Peyer's patch (tissue), 4 donors: ENCODE measurements around the gene MLX. TPM values are rescaled to one million over a fixed set of nuclear protein-coding genes. Genes with fewer than 3 reads are reported as not detected.
A peak's percentile ranks its signal among the peaks of the same experiment; 100 is the strongest.
"Not testable (repeated sequence)": the region's sequence is repeated elsewhere in the genome, so short reads cannot be mapped to it uniquely, and the experiment has no call there.

Experiments
- DNase-seq, 3 donors: peaks; one replicate each; pipeline ENCODE4 v3.0.0-alpha.2; 2017 to 2019
- H3K27ac ChIP-seq, 4 donors: fragments of 200-600 bp; sonication (generic); one replicate each; pipeline ENCODE4 v1.5.1; 2016 to 2019
- H3K27me3 ChIP-seq, 2 donors: fragments of 200-600 bp; sonication (generic); one replicate each; pipeline ENCODE4 v1.5.1; 2019
- H3K36me3 ChIP-seq, 3 donors: fragments of 200-600 bp; sonication (generic); one replicate each; pipeline ENCODE4 v1.5.1; 2016 to 2019
- H3K4me1 ChIP-seq, 4 donors: fragments of 200-600 bp; sonication (generic); one replicate each; pipeline ENCODE4 v1.5.1; 2016 to 2019
- H3K4me3 ChIP-seq, 4 donors: fragments of 200-600 bp; sonication (generic); 1 replicate in 3 of 4; 2 replicates in 1 of 4; pipeline ENCODE4 v1.5.1; 2016 to 2019; ENCODE audit warnings: mild to moderate bottlenecking in 1 of 4
- H3K9me3 ChIP-seq, 4 donors: fragments of 200-600 bp; sonication (generic); one replicate each; pipeline ENCODE4 v1.5.1; 2016 to 2019; ENCODE audit warnings: mild to moderate bottlenecking in 1 of 4
- CTCF ChIP-seq, 6 experiments: fragments of 450-650 bp in 4 of 6; fragments of 200-600 bp in 2 of 6; sonication (generic) in 1 of 6; IDR thresholded peaks; one replicate each; pipeline ENCODE4 v1.5.1; 2017 to 2019; ENCODE audit warnings: antibody characterized with exemption in 6 of 6, mild to moderate bottlenecking in 3 of 6, moderate library complexity in 1 of 6
- POLR2A ChIP-seq, 2 donors: fragments of 450-650 bp; IDR thresholded peaks; one replicate each; pipeline ENCODE4 v1.5.1; 2017; ENCODE audit warnings: antibody characterized with exemption in 2 of 2, mild to moderate bottlenecking in 2 of 2, moderate library complexity in 2 of 2
- total RNA-seq, 4 donors: library from RNA; depleted of rRNA; stranded (reverse); fragments of >200 nt; gene quantifications; one replicate each; pipeline ENCODE4 v1.1.0, GENCODE V29; 2016

MLX gene
- total RNA-seq, 4 donors from 2014 or later: 65.2 to 180 (median 133) TPM

DNA sequence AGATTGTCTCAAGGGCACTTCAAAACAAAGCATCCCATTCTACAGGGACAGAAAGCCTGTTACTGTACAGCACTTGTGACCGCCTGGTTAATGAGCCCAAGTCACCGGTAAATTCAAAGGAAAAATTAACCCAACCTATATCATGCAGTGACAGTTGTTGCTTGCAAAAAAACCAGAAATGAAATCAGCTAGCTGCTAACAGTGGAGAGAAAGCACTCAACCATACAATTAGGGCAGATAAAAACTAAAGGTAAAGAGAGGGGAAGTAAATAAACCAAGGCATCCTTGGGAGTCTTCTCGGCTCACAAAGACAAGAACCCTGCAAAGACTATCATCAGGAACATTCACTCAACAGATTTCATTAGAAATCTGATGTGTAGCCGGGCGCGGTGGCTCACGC lies 36.4 kb downstream of the MLX start:
- H3K4me3 ChIP-seq: no peak overlapping the region
- peaks cover 0 to 4% (median 0%) of the 10 kb centered on the region in 3 donors for H3K36me3 ChIP-seq
- no peak overlapping the region for H3K27ac ChIP-seq
- no peak for TF ChIP-seq CTCF (IDR thresholded peaks at IDR 0.05)
- TF ChIP-seq POLR2A (IDR thresholded peaks at IDR 0.05): no peak
- H3K4me1 ChIP-seq: peaks cover 0 to 31% (median 12%) of the 10 kb centered on the region in 4 donors
- H3K9me3 ChIP-seq: no peaks in the 10 kb centered on the region
- DNase-seq: no peak
- no peaks in the 10 kb centered on the region for H3K27me3 ChIP-seq

GRCh38 chr17:42607769-42608168 lies 40.9 kb downstream of the MLX start:
- TF ChIP-seq POLR2A (IDR thresholded peaks at IDR 0.05) (no peak), CTCF (IDR thresholded peaks at IDR 0.05) (no peak)
- H3K27me3 ChIP-seq: no peaks in the 10 kb centered on the region
- no peaks in the 10 kb centered on the region for H3K9me3 ChIP-seq
- no peak for DNase-seq
- peaks cover 0 to 3% (median 0%) of the 10 kb centered on the region in 3 donors for H3K36me3 ChIP-seq
- H3K4me3 ChIP-seq: peak overlapping the region in 3 of 4 donors; percentile 77 to 95 (median 92)
- peaks cover 0 to 32% (median 12%) of the 10 kb centered on the region in 4 donors for H3K4me1 ChIP-seq
- H3K27ac ChIP-seq: no peak overlapping the region

- Histone ChIP-seq H3K4me3 (peak overlapping the region; percentile 77 to 95 (median 93)), H3K27ac (peak overlapping the region; percentile 88 to 98 (median 92)), H3K27me3 (no peaks in the 10 kb centered on the region), H3K36me3 (peaks cover 0 to 11% (median 0%) of the 10 kb centered on the region in 3 donors), H3K9me3 (no peaks in the 10 kb centered on the region), H3K4me1 (peaks cover 0 to 32% (median 12%) of the 10 kb centered on the region in 4 donors)
- TF ChIP-seq POLR2A (IDR thresholded peaks at IDR 0.05) (no peak), CTCF (IDR thresholded peaks at IDR 0.05) (peak in 1 of 6 experiments; percentile 20)
- peak in 2 of 3 donors; percentile 20 to 49 for DNase-seq
These were observed 41.6 kb downstream of the MLX start for GRCh38 chr17:42608305-42609181.

- H3K4me3 ChIP-seq: peak within 1 kb of the TSS; percentile 77 to 95 (median 93)
- H3K36me3 ChIP-seq: peaks cover 0 to 17% (median 0%) of the 10 kb centered on the region in 3 donors
- H3K27me3 ChIP-seq: no peaks in the 10 kb centered on the region
- no peaks in the 10 kb centered on the region for H3K9me3 ChIP-seq
- peak within 1 kb of the TSS; percentile 88 to 98 (median 92) for H3K27ac ChIP-seq
- H3K4me1 ChIP-seq: peaks cover 0 to 32% (median 12%) of the 10 kb centered on the region in 4 donors
- TF ChIP-seq POLR2A (IDR thresholded peaks at IDR 0.05): peak; percentile 85 to 90
- TF ChIP-seq CTCF (IDR thresholded peaks at IDR 0.05): peak in 3 of 6 experiments; percentile 41 to 55 (median 50)
- DNase-seq: peak; percentile 97 to 99 (median 99)
These were observed 42.4 kb downstream of the MLX start, which contains the start of the genes RETREG3 and TUBG1 for GRCh38 chr17:42609182-42609813. Gene RETREG3 (minus strand): TSS chr17:42609374. CDS start chr17:42609324, 50 bp downstream. Gene TUBG1 (plus strand): TSS chr17:42609683. CDS start chr17:42609738, 55 bp downstream.

- Histone ChIP-seq H3K4me3 (peak overlapping the region; percentile 68 to 95 (median 93)), H3K36me3 (peaks cover 0 to 25% (median 0%) of the 10 kb centered on the region in 3 donors), H3K27ac (peak overlapping the region; percentile 64 to 98 (median 84)), H3K4me1 (peaks cover 0 to 32% (median 12%) of the 10 kb centered on the region in 4 donors)
- not testable (repeated sequence) for H3K9me3 ChIP-seq, H3K27me3 ChIP-seq
- peak in 1 of 3 donors; percentile 24 for DNase-seq
These were observed 43.2 kb downstream of the MLX start for GRCh38 chr17:42609814-42610801.
